Amygdala (tissue), 56 donors: Measurements from ENCODE around the gene ATP4A.

Experiments
- DNase-seq, 56 donors: peaks; one replicate each; lab custom pipeline; 2025; lab: John Stamatoyannopoulos, UW

ATP4A gene

DNA sequence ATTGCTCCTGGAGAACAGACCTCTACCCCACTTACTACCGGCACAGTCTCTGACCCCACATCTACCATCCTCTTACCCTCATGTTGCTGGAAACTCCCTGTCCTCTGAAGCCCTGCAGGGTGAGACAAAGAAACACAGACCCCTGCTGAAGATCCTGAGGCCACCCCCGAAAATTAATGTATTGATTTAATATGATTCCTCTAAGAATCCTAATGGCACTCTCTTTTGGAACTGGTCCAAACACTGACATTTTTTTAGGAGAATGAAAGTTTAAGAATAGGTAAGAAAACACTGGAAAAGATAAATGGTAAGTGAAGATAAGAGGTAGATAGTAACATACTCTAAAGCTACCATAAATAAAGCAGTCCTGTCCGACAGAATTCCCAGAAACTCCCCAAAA lies 55.3 kb downstream of the ATP4A start:
- no peak for DNase-seq

- no peak for DNase-seq
These were observed 55.9 kb downstream of the ATP4A start for GRCh38 chr19:35507561-35507960.

DNA sequence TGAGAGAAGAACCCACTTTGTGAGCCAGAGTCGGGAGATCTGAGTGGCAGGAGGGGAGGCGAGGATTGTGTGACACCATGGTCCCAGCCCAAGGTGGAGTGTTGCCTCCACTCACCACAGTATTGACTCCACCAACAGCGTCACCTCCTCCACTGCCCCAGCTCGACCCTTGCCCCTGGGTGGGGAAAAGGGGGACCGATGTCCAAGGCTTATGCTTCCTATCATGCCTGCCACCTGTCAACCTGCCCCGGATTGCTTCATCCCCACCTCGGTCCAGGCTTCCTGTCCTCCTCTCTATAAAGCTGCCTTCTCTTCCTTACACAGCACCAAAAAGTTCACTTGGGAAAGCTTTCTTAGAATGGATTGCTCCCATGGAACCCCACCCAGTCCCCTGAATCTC lies 57.4 kb downstream of the ATP4A start:
- DNase-seq, result no peak

DNA sequence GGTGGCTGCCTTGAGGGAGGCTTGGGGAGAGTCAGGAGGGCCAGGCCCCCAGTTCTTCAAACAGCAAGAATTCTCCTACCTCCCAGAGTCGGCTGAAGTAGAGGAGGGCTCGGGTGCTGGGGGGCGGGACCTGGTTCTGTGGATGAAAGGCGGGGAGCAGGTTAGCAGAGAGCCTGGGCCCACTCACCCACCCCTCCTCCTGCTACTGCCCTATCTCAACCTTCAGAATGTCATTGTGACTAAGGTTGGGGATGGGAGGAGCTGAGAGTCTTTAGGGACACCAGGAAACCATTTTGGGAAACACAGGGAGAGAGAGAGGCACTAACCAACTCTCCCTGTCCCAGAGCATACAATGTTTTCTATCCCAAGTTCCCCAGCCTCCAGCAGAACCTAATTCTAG lies 60.7 kb downstream of the ATP4A start:
- DNase-seq, result no peak

DNA sequence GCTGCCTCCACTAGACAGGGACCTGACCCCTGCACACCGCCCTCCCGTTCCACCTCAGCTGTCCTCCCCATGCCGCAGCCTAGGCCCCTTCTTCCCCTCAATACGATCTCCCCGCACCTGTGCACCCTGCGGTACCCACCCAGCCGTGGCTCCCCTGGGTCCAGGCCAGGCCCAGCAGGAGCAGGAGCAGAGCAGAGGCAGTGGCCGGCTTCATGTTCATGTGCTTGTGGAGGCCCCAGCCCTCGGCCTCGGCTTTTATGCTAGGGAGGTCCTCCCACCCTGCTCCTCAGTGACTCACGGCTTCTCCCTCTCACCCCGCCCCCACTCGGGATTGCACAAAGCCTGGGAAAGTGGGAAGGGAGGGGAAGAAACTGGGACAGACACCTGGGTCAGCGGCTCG lies 61.8 kb downstream of the ATP4A start:
- DNase-seq, result no peak

- no peak for DNase-seq
These were observed 62.8 kb downstream of the ATP4A start for GRCh38 chr19:35500611-35501010.
